GM13976 (cell line): ENCODE results near the gene KERA.

ENCODE experiments used
- DNase-seq: peaks from one replicate; pipeline ENCODE4 v3.0.0; 2012; ENCODE audit warnings: low spot score
- CTCF ChIP-seq: IDR thresholded peaks from 2 replicates; pipeline ENCODE4 v1.5.1; 2012; ENCODE audit warnings: borderline replicate concordance, mild to moderate bottlenecking; ENCODE audit not compliant: insufficient read depth; ENCODE audit errors: extremely low read depth, missing control alignments, control extremely low read depth
- in situ Hi-C: fragments of 300-500 bp; cut with MboI; formaldehyde crosslinking; loops from one replicate; pipeline ENCODE4 v1.12.0; 2022; ENCODE audit warnings: low sequenced_read_pairs, mixed read lengths, inconsistent platforms; ENCODE audit not compliant: unreplicated experiment

Gene KERA

GRCh38 chr12:91064640-91065039 is 6.8 kb upstream of the KERA start:
- in situ Hi-C loops: no loop called here
- DNase-seq: no peak
- TF ChIP-seq CTCF: no peak

GRCh38 chr12:91061091-91061490 is 3.3 kb upstream of the KERA start:
- in situ Hi-C loops: no loop called here
- DNase-seq: no peak
- TF ChIP-seq CTCF: no peak

GRCh38 chr12:91059211-91059610 is 1.4 kb upstream of the KERA start:
- DNase-seq: no peak
- in situ Hi-C loops: no loop called here
- no peak for TF ChIP-seq CTCF

GRCh38 chr12:91058786-91059185 is 962 bp upstream of the KERA start:
- DNase-seq: no peak
- in situ Hi-C loops: no loop called here
- TF ChIP-seq CTCF: no peak

- in situ Hi-C loops: no loop called here
- no peak for DNase-seq
- no peak for TF ChIP-seq CTCF
These were observed 1.3 kb downstream of the KERA start for GRCh38 chr12:91056488-91056887.

- in situ Hi-C loops: no loop called here
- no peak for DNase-seq
- no peak for TF ChIP-seq CTCF
These were observed 1.8 kb downstream of the KERA start for GRCh38 chr12:91055976-91056375.
